ENCODE data around the gene RANBP10. TPM values are rescaled to one million over a fixed set of nuclear protein-coding genes. Genes with fewer than 3 reads are reported as not detected.

Gene RANBP10
- total and polyA plus RNA-seq, 2 of the 13 experiments (the other 11 are each of a cell fraction or from before 2014, with no cell fraction given): 9.2 to 22.7 TPM

DNA sequence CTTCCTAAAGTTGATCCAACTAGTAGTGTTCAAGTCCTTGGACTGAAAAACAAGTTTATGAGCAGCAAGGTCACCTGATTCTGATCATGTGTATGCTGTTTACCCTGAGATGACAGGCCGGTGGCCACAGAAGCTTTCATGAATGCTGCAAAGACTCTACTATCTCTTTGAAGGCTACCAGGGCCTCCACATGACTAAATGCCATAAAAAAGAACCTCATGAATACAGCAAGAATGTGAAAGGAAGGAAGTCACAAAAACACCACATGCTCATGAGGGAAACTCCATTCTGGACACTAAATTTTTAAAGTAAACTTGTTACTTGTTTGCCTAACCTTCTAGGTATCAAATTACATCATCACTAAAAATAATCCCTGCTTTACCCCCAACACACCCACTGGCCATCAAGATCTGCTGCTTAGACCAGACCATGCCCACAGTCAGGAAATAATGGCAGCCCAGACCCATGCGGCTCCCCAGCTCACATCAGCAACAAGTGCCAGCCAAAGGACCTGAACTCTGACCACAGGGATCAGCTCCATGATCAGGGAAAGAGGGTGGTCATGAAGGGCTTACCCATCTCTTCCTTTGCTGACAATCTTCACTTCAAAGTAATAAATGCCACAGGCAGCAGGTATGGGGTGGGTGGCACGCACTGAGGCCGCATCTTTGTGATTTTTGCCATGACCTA, 1.4 kb downstream of the RANBP10 start (continued):
- TF ChIP-seq, protein P1, sequence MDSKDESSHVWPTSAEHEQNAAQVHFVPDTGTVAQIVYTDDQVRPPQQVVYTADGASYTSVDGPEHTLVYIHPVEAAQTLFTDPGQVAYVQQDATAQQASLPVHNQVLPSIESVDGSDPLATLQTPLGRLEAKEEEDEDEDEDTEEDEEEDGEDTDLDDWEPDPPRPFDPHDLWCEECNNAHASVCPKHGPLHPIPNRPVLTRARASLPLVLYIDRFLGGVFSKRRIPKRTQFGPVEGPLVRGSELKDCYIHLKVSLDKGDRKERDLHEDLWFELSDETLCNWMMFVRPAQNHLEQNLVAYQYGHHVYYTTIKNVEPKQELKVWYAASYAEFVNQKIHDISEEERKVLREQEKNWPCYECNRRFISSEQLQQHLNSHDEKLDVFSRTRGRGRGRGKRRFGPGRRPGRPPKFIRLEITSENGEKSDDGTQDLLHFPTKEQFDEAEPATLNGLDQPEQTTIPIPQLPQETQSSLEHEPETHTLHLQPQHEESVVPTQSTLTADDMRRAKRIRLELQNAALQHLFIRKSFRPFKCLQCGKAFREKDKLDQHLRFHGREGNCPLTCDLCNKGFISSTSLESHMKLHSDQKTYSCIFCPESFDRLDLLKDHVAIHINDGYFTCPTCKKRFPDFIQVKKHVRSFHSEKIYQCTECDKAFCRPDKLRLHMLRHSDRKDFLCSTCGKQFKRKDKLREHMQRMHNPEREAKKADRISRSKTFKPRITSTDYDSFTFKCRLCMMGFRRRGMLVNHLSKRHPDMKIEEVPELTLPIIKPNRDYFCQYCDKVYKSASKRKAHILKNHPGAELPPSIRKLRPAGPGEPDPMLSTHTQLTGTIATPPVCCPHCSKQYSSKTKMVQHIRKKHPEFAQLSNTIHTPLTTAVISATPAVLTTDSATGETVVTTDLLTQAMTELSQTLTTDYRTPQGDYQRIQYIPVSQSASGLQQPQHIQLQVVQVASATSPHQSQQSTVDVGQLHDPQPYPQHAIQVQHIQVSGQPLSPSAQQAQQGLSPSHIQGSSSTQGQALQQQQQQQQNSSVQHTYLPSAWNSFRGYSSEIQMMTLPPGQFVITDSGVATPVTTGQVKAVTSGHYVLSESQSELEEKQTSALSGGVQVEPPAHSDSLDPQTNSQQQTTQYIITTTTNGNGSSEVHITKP (CRISPR knock-in tag; IDR thresholded peaks at IDR 0.05; ENCODE audit: low read depth): 0 out of 2 replicates have a peak, but pooled peaks have one; percentile 22
- TF ChIP-seq, protein P2, sequence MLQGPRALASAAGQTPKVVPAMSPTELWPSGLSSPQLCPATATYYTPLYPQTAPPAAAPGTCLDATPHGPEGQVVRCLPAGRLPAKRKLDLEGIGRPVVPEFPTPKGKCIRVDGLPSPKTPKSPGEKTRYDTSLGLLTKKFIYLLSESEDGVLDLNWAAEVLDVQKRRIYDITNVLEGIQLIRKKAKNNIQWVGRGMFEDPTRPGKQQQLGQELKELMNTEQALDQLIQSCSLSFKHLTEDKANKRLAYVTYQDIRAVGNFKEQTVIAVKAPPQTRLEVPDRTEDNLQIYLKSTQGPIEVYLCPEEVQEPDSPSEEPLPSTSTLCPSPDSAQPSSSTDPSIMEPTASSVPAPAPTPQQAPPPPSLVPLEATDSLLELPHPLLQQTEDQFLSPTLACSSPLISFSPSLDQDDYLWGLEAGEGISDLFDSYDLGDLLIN (CRISPR knock-in tag; IDR thresholded peaks at IDR 0.05; ENCODE audit: borderline replicate concordance): no peak
- TF ChIP-seq HNRNPL (IDR thresholded peaks at IDR 0.05; ENCODE audit: low read depth, low read length) (no peak), ZNF562 (CRISPR knock-in tag; IDR thresholded peaks at IDR 0.05; ENCODE audit: borderline replicate concordance) (no peak), REXO4 (CRISPR knock-in tag; IDR thresholded peaks at IDR 0.05; ENCODE audit: borderline replicate concordance) (no peak), HNRNPLL (IDR thresholded peaks at IDR 0.05; ENCODE audit: low read depth, low read length, poor library complexity, severe bottlenecking) (no peak), PLRG1 (conservative IDR thresholded peaks at IDR 0.05) (no peak), SIN3B (IDR thresholded peaks at IDR 0.05; ENCODE audit: low read length) (no peak), SMAD9 (CRISPR knock-in tag; IDR thresholded peaks at IDR 0.05) (no peak), ZNF660 (CRISPR knock-in tag; IDR thresholded peaks at IDR 0.05; ENCODE audit: borderline replicate concordance, low read depth) (no peak), CAMTA2 (CRISPR knock-in tag; IDR thresholded peaks at IDR 0.05; ENCODE audit: borderline replicate concordance) (no peak), ZNF644 (CRISPR knock-in tag; IDR thresholded peaks at IDR 0.05; ENCODE audit: low read depth) (0 out of 2 replicates have a peak, but pooled peaks have one; percentile 10), ZFP36L1 (CRISPR knock-in tag; IDR thresholded peaks at IDR 0.05) (no peak), DR1 (CRISPR knock-in tag; IDR thresholded peaks at IDR 0.05) (no peak), MEIS2 (CRISPR knock-in tag; IDR thresholded peaks at IDR 0.05) (no peak), PRPF4 (IDR thresholded peaks at IDR 0.05; ENCODE audit: low read depth, low read length, poor library complexity, severe bottlenecking) (no peak), KLF15 (CRISPR knock-in tag; IDR thresholded peaks at IDR 0.05; ENCODE audit: borderline replicate concordance) (no peak), ZNF160 (CRISPR knock-in tag; IDR thresholded peaks at IDR 0.05) (no peak), CEBPG (CRISPR knock-in tag; IDR thresholded peaks at IDR 0.05) (no peak), POGZ (CRISPR knock-in tag; IDR thresholded peaks at IDR 0.05) (no peak), CCAR2 (optimal IDR thresholded peaks at IDR 0.05; ENCODE audit: low read depth, low read length) (no peak)
- TF ChIP-seq, protein P3, sequence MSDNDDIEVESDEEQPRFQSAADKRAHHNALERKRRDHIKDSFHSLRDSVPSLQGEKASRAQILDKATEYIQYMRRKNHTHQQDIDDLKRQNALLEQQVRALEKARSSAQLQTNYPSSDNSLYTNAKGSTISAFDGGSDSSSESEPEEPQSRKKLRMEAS (IDR thresholded peaks at IDR 0.05): peak; percentile 34; the same call in 1 of the 2 replicates
- TF ChIP-seq, protein P4, sequence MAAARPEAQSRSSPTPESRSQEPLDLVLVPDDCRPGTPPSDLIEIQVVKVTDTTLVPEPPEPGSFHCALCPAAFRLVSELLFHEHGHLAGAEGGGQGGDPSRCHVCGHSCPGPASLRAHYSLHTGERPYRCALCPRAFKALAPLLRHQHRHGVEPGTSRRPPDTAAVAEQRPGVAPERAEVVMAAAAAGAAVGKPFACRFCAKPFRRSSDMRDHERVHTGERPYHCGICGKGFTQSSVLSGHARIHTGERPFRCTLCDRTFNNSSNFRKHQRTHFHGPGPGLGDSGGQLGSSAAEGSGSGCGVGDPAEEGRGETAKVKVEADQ (CRISPR knock-in tag; IDR thresholded peaks at IDR 0.05; ENCODE audit: borderline replicate concordance): no peak
- TF ChIP-seq, protein P5, sequence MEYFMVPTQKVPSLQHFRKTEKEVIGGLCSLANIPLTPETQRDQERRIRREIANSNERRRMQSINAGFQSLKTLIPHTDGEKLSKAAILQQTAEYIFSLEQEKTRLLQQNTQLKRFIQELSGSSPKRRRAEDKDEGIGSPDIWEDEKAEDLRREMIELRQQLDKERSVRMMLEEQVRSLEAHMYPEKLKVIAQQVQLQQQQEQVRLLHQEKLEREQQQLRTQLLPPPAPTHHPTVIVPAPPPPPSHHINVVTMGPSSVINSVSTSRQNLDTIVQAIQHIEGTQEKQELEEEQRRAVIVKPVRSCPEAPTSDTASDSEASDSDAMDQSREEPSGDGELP (IDR thresholded peaks at IDR 0.05; ENCODE audit: borderline replicate concordance, low read depth): peak; percentile 74; the same call in 1 of the 2 replicates

All from HepG2 (cell line).